NCI-H1105 treated with DMSO at 0.1 percent for 48 hours (cell line): ENCODE results near the gene TGM2.

ENCODE experiments used
- DNase-seq: peaks from one replicate; lab custom pipeline; 2025; lab: John Stamatoyannopoulos, UW

TGM2 gene

DNA sequence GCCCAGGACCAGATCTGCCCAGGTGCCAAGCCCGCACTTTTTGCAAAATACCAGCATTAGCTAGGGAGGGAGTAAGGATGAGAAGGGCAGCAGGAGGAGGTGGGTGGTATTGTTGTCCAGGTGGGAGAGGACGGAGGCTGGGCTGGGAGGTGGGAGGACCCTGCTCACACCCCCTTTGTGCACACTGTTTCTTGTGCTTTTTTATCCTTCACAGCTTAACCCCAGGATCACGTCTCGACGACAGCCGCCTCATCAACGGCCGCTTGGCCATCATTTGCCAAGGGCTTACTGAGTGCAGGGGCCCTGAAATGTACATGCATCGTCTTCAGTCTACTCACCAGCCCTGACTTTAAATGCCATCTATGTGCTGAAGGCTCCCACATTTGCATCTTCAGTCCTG is 12.1 kb upstream of the TGM2 start:
- no peak for DNase-seq

DNA sequence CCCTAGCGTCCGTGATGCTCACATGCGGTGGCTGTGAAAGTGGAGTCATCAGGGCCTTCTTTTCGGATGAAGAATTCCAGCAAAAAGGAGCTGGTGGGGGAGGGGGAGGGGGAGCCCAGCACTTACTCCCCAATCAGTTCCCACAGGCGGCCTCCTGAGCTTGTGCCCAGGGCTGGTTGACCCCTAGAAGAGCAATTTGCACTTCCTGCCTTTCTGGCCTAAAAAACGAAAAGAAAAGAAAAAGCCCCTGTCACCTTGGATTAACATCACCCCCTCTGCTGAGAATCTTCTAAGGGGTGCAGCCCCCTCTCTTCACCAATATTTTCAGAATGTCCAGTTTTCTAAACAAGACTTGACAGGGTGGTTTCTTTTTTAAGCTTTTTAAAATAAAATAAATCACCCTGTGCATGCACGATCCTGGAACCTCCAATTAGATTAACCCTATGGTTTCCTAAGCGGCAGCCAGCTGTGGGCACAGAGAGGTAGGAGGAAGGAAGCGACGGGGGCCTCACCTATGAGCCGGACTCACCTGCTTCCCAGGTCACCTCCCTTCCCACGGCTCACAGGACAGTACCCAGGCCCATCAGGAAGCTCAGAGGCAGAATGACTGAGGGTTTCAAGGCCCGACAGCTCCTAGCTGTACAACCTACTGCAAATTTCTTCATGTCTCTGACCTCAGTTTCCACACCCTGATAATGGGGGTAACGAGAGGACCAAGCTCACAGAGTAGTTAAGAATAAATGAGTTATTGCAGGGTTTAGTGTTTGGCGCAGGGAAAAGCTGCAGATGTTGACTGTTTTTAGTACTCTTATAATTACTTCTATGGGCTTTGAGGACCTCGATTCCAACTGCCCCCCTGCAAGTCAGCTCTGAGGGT is 10.5 kb upstream of the TGM2 start:
- DNase-seq = no peak

GRCh38 chr20:38173237-38174156 is 8.4 kb upstream of the TGM2 start:
- DNase-seq = no peak

- DNase-seq = no peak
Observed at GRCh38 chr20:38172408-38172807, 7.3 kb upstream of the TGM2 start.

GRCh38 chr20:38171675-38172043 is 6.6 kb upstream of the TGM2 start:
- no peak for DNase-seq

DNA sequence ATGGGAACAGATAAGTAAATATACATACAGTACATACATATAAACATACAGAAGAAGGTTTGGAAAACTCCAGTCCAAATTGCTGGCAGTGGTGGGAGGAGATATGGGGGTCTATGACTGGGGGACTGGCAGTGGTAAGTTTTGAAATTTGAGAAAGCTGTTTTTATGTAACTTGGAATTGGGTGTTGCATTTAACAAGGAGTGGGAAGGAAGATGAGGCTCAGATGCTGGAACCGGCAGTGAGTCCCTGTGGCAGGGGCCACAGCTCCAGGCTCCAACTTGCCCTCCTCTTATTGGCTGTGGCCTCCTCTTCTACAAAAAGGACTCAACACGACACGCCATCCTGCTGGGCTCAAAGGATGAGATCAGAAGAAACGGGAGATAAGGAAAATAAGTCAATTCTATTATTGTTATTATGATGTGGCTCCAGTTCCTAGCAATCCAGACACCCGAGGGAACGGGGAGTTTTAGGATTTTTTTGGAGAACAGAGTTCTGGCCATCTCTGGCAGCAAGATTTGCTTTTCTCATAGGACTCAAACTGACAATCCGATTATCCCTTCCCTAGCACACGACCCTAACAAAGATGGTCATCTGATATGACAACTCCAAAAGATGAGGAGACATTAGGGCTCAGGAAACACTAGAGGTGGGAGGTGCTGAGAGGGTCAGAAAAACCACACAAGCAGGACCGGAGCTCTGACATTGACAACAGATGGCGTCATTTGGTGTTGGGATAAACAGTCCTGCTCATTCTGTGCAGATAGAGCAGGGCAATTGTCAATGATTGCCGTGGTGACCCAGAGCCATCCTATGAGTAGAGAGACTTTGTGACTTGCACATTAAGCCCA is 6.0 kb upstream of the TGM2 start:
- DNase-seq = no peak

GRCh38 chr20:38170219-38170825 is 5.3 kb upstream of the TGM2 start:
- no peak for DNase-seq

GRCh38 chr20:38169636-38170193 is 4.6 kb upstream of the TGM2 start:
- DNase-seq = no peak

DNA sequence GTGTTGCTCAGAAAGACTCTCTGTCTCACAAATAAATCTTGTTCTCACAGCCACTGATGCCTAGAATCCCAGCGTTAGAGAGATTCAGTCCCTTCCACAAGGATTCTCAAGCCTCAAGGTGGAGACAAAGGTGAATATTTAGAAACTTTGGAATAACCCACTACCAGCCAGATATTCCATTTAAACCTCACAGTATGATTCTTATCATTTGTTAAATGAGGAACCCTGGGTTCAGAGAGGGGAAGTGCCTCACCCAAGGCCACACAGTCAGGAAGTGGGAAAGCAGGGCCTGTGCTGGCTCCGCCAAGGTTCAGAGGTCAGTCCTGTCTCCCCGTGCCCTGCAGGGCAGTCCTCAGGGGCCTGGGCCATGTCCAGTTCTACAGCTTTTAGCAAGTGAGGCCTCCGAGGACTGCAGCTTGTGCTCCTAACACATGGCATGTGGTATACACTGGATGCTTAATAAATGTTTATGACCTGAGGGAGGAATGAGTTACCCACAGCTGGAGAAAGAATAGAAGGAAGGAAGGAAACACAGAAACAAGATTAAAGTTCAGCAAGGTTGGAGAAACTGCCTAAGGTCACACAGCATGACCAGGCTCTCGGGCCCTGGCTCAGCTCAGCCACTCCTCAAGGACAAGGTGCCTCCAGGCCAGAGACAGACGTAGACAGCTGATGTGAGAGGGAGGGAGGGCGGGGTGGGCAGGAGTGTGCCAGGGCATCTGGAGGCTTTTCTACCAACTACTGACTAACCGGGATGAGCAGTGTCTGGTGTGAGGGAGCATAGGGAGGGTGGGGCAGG is 3.9 kb upstream of the TGM2 start:
- no peak for DNase-seq

- DNase-seq = no peak
Observed at GRCh38 chr20:38167851-38168760, 3.0 kb upstream of the TGM2 start.

- DNase-seq = no peak
Observed at GRCh38 chr20:38167328-38167850, 2.3 kb upstream of the TGM2 start.

DNA sequence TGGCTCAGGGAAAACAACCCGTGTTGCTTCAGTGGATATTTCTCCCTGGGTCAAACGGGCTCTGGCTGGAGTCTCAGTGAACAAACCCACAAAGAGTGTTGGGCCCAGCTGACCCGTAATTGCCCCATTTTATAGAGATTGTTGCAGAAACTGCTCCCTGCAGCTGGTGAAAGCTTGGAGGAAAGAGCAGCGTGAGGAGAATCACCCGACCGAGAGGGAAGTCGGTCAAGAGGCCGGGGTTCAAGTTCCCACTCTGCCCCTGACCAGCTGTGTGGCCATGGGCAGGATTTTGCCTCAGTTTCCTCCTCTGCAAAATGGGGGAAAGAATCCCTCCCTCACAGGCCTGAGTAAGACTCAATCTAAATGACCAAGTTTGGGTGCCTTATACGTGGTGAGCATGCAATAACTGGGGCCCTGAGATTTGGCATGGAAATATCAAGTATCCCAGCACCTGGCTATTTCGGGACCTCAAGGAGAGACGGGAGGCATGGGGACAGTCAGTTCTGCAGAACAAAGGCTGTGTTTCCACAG is 1.7 kb upstream of the TGM2 start:
- no peak for DNase-seq

DNA sequence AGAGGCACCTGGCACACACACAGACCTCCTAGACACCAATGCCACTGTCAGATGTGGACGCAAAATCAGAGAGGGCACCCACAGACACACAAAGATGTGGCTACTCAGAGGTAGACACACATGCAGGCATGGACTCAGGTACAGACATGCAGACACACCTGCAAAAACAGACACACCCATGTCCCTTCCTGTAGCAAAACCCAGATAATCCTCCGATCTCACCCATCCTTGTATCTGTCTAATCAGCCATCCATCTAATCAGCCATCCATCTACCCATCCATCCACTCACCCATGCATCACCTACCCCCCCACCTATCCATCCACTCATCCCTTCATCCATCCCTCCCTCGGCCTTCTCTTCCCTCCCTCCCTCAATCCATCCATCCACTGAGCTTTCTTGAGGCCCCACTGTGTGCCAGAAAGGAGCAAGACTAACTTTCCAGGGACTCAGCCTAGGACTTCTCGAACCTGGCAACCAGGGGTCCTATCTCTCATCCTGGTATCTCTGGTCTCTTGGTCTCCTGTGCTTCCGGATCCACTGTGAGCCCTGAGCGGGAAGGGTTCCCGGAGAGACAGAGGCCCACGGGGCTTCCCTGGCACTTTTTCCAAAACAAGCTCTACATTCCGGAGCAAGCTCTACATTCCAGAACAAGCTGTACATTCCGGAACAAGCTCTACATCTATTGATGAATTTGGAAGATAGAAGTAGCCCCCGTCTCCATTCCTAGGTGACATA is 1.1 kb upstream of the TGM2 start:
- DNase-seq = no peak

- no peak for DNase-seq
Observed at GRCh38 chr20:38164624-38165088, 414 bp downstream of the TGM2 start.

GRCh38 chr20:38164069-38164468 is 1.0 kb downstream of the TGM2 start:
- DNase-seq = no peak

DNA sequence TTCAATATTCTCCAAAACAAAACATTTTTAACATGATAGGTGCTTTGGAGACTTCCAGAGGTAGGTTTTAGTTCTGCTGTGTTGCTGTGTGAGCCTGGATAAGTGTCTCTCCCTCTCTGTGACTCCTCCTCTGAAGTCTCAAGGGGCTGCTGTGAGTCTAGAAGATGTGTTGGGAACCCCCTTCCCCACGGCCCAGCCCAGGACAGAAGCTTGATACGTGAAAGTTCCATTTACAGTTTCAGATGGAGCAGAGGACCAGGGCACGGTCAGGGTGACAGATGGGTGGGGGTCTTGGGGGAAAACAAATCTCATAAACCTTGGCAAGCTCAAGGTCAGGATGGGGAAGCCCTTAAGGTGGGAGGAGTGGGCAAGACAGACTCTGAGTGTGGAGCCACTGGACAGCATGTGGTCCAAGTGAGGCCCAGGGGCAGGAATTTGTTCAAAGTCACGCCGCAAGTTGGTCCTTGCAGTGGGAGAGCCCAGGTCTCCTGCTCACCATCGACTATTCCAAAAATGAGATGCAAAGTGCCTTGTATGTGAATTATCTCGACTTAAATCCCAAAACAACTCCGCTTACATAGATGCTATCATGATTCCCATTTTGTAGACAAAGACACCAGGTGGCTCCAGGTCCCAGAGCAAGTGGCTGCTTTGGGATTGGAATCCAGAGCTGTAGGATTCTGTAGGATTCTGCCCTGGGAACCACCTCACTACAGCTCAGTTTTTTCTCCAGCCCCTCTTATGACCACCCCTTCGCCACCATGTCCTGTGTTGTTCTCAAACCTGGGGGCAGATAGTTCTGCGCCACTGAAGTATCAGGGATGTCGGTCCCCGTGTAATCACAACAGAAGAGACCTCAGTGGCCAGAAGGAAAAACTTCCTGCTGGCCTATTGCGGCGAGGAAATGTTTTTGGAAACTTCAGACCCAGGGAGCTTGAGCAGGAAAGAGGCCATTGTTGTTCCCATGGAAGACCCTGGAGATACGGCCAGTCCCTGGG is 1.9 kb downstream of the TGM2 start:
- DNase-seq = no peak

DNA sequence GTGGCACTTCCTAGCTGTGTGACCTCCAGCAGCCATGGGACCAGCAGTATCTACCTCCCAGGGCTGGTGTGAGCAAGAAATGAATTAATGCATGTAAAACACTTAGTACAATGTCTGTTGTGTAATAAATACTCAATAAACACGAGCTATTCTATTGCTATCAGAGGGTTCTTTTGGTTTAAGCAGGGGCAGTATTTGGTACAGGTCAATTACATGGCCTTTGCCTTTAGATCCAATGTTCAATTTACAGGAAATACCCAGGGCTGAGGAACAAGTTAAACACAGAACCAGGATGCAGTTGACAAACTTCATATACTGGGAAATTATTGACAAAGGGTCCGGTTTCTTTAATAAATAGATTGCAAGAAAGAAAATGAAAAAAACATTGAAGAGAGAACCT is 2.9 kb downstream of the TGM2 start:
- no peak for DNase-seq
